Esophagus muscularis mucosa (tissue), 4 donors: ENCODE measurements around the gene ACSM5.
"Not testable (repeated sequence)": the region's sequence is repeated elsewhere in the genome, so short reads cannot be mapped to it uniquely, and the experiment has no call there.

Experiments
- CTCF ChIP-seq, 3 experiments: fragments of 200-600 bp in 2 of 3; fragments of 450-650 bp in 1 of 3; sonication (generic) in 2 of 3; IDR thresholded peaks; one replicate each; pipeline ENCODE4 v1.5.1; 2017 to 2019; ENCODE audit warnings: antibody characterized with exemption in 3 of 3, mild to moderate bottlenecking in 2 of 3, moderate library complexity in 1 of 3
- EP300 ChIP-seq: sonication (generic); formaldehyde crosslinking; IDR thresholded peaks from one replicate; pipeline ENCODE4 v1.6.1; 2017; ENCODE audit warnings: antibody characterized with exemption
- POLR2A ChIP-seq: fragments of 450-650 bp; IDR thresholded peaks from one replicate; pipeline ENCODE4 v1.6.1; 2017; ENCODE audit warnings: antibody characterized with exemption, moderate library complexity, mild to moderate bottlenecking, low read depth
- POLR2AphosphoS5 ChIP-seq, 2 donors: sonication (generic); formaldehyde crosslinking; IDR thresholded peaks; one replicate each; pipeline ENCODE4 v1.6.1; 2017; ENCODE audit warnings: antibody characterized with exemption in 2 of 2

- not testable (repeated sequence) for TF ChIP-seq CTCF (IDR thresholded peaks at IDR 0.05); EP300; POLR2AphosphoS5 (IDR thresholded peaks at IDR 0.05); POLR2A
Measured at GRCh38 chr16:20440731-20441130, 31.4 kb downstream of the ACSM5 start.
